C4-2B (cell line): Measurements from ENCODE around the gene TMPRSS6.

Source experiments
- ZFX ChIP-seq: fragments of 450-650 bp; IDR thresholded peaks from 2 replicates; pipeline ENCODE4 v1.6.1; 2017
- TF ChIP-seq, protein P1 (sequence below): fragments of 450-650 bp; conservative IDR thresholded peaks from 2 replicates; pipeline ENCODE4 v1.5.1; 2017; ENCODE audit warnings: mild to moderate bottlenecking

- TF ChIP-seq, protein P1, sequence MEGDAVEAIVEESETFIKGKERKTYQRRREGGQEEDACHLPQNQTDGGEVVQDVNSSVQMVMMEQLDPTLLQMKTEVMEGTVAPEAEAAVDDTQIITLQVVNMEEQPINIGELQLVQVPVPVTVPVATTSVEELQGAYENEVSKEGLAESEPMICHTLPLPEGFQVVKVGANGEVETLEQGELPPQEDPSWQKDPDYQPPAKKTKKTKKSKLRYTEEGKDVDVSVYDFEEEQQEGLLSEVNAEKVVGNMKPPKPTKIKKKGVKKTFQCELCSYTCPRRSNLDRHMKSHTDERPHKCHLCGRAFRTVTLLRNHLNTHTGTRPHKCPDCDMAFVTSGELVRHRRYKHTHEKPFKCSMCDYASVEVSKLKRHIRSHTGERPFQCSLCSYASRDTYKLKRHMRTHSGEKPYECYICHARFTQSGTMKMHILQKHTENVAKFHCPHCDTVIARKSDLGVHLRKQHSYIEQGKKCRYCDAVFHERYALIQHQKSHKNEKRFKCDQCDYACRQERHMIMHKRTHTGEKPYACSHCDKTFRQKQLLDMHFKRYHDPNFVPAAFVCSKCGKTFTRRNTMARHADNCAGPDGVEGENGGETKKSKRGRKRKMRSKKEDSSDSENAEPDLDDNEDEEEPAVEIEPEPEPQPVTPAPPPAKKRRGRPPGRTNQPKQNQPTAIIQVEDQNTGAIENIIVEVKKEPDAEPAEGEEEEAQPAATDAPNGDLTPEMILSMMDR, result no peak
- TF ChIP-seq ZFX, result no peak
Observed at GRCh38 chr22:37058917-37059701, 50.4 kb downstream of the TMPRSS6 start.
